ENCODE data around the gene APOLD1. TPM values are rescaled to one million over a fixed set of nuclear protein-coding genes. Genes with fewer than 3 reads are reported as not detected.
A peak's percentile ranks its signal among the peaks of the same experiment; 100 is the strongest.
"Not testable (repeated sequence)": the region's sequence is repeated elsewhere in the genome, so short reads cannot be mapped to it uniquely, and the experiment has no call there.

APOLD1 gene
- total RNA-seq, 2 donors from 2014 or later, result 1.8 to 3.2 TPM

- H3K9me3 ChIP-seq (ENCODE audit: control insufficient read depth, low read length), result peaks cover 26% of the 10 kb centered on the region
- H3K4me3 ChIP-seq (ENCODE audit: low read length), result peak overlapping the region; percentile 3
- TF ChIP-seq CTCF (conservative IDR thresholded peaks at IDR 0.05), result no peak
- Mint-ChIP-seq H3K27ac (peak overlapping the region; percentile 6), H3K4me3 (no peak overlapping the region), H3K36me3 (ENCODE audit: low read depth) (no peaks in the 10 kb centered on the region), H3K4me1 (peaks cover 52% of the 10 kb centered on the region), H3K9me3 (no peaks in the 10 kb centered on the region), H3K27me3 (ENCODE audit: insufficient read depth) (no peaks in the 10 kb centered on the region)
- H3K27ac ChIP-seq (ENCODE audit: low read depth, low read length), result no peak overlapping the region
- no peaks in the 10 kb centered on the region for H3K36me3 ChIP-seq (ENCODE audit: control insufficient read depth, insufficient read depth, low read length)
- H3K27me3 ChIP-seq (ENCODE audit: control insufficient read depth, insufficient read depth, low read length, poor library complexity, severe bottlenecking), result no peaks in the 10 kb centered on the region
- DNase-seq, result peak; percentile 40
- 90 to 92% methylated on average over 9 of the region's 9 CpGs for WGBS, 2 experiments (ENCODE audit: insufficient coverage in 1 of 2, insufficient read length in 1 of 2)
- no peak overlapping the region for H3K9ac ChIP-seq (ENCODE audit: extremely low read depth, low read length, poor library complexity, severe bottlenecking)
- peaks cover 3% of the 10 kb centered on the region for H3K4me1 ChIP-seq (ENCODE audit: control insufficient read depth, insufficient read depth, low read length)
These were observed 15.1 kb downstream of the APOLD1 start for GRCh38 chr12:12800406-12801180.

- WGBS, 2 experiments (ENCODE audit: insufficient coverage in 1 of 2, insufficient read length in 1 of 2), result 92% methylated on average over 4 of the region's 4 CpGs; no CpG with 5 or more reads in 1 of the 2 experiments
- H3K9me3 ChIP-seq (ENCODE audit: control insufficient read depth, low read length), result peaks cover 25% of the 10 kb centered on the region
- not testable (repeated sequence) for H3K4me3 ChIP-seq (ENCODE audit: low read length); H3K4me1 ChIP-seq (ENCODE audit: control insufficient read depth, insufficient read depth, low read length); H3K27ac Mint-ChIP-seq; H3K36me3 Mint-ChIP-seq (ENCODE audit: low read depth); H3K27me3 Mint-ChIP-seq (ENCODE audit: insufficient read depth); H3K27me3 ChIP-seq (ENCODE audit: control insufficient read depth, insufficient read depth, low read length, poor library complexity, severe bottlenecking); H3K9me3 Mint-ChIP-seq; H3K27ac ChIP-seq (ENCODE audit: low read depth, low read length); H3K4me3 Mint-ChIP-seq; H3K36me3 ChIP-seq (ENCODE audit: control insufficient read depth, insufficient read depth, low read length); H3K9ac ChIP-seq (ENCODE audit: extremely low read depth, low read length, poor library complexity, severe bottlenecking)
- peak; percentile 6 for DNase-seq
- H3K4me1 Mint-ChIP-seq, result peaks cover 55% of the 10 kb centered on the region
These were observed 16.2 kb downstream of the APOLD1 start for GRCh38 chr12:12801656-12802055.

GRCh38 chr12:12803186-12803585, 17.7 kb downstream of the APOLD1 start:
- Histone ChIP-seq H3K9me3 (ENCODE audit: control insufficient read depth, low read length) (peaks cover 13% of the 10 kb centered on the region), H3K9ac (ENCODE audit: extremely low read depth, low read length, poor library complexity, severe bottlenecking) (no peak overlapping the region), H3K4me1 (ENCODE audit: control insufficient read depth, insufficient read depth, low read length) (peaks cover 3% of the 10 kb centered on the region), H3K36me3 (ENCODE audit: control insufficient read depth, insufficient read depth, low read length) (no peaks in the 10 kb centered on the region), H3K27me3 (ENCODE audit: control insufficient read depth, insufficient read depth, low read length, poor library complexity, severe bottlenecking) (no peaks in the 10 kb centered on the region), H3K27ac (ENCODE audit: low read depth, low read length) (no peak overlapping the region), H3K4me3 (ENCODE audit: low read length) (no peak overlapping the region)
- no peak overlapping the region for H3K27ac Mint-ChIP-seq
- no peaks in the 10 kb centered on the region for H3K27me3 Mint-ChIP-seq (ENCODE audit: insufficient read depth)
- no peak for TF ChIP-seq CTCF (conservative IDR thresholded peaks at IDR 0.05)
- DNase-seq, result peak; percentile 63
- H3K9me3 Mint-ChIP-seq, result no peaks in the 10 kb centered on the region
- WGBS, 2 experiments (ENCODE audit: insufficient coverage in 1 of 2, insufficient read length in 1 of 2), result 92 to 100% methylated on average over 2 of the region's 2 CpGs
- H3K4me1 Mint-ChIP-seq, result peaks cover 48% of the 10 kb centered on the region
- no peaks in the 10 kb centered on the region for H3K36me3 Mint-ChIP-seq (ENCODE audit: low read depth)
- no peak overlapping the region for H3K4me3 Mint-ChIP-seq
